Activated naive CD4-positive, alpha-beta T cell treated with anti-CD3 and anti-CD28 coated beads, Interleukin-2, amount 50 U/mL, for 24 hours (primary cell): Measurements from ENCODE around the gene CHPT1.

ENCODE experiments used
- H3K27ac Mint-ChIP-seq: one replicate; pipeline ENCODE4 v1.8.0; 2021; ENCODE audit warnings: mild to moderate bottlenecking, mixed read lengths
- H3K27me3 Mint-ChIP-seq: one replicate; pipeline ENCODE4 v1.8.0; 2021; ENCODE audit warnings: mixed read lengths
- H3K36me3 Mint-ChIP-seq: one replicate; pipeline ENCODE4 v1.8.0; 2021; ENCODE audit warnings: mixed read lengths
- H3K4me1 Mint-ChIP-seq: one replicate; pipeline ENCODE4 v1.8.0; 2021; ENCODE audit warnings: mixed read lengths
- H3K4me3 Mint-ChIP-seq: one replicate; pipeline ENCODE4 v1.8.0; 2021; ENCODE audit warnings: mild to moderate bottlenecking, mixed read lengths
- H3K9me3 Mint-ChIP-seq: one replicate; pipeline ENCODE4 v1.8.0; 2021; ENCODE audit warnings: mixed read lengths

The CHPT1 gene

DNA sequence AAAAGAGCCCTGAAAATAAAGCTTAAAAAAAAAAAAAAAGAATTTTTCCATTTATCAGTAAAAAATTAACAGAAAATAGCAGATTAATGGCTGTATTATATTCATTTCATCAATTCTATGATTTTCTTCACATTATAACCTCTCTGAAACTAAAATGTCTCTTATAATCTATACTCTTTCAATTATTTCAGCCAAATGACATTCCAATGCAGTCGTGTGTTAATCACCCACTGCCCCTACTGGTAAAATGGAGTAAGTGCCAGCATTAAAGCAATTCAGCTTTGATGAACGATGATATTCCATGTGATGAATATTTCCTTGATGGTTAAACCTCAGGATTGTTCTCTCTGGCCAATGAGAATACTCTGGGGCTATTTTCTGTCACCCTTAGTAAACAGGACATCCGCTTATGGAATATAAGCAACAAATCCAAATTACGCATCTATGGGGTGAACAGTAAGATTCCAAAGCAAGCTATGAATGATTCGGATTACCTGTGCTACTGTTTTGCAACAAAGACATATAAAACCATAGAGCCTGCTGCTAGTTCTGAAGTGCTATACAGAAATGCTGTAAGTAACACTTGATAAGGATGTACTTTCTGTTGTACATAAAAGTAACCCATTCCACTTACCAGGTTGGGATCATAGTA is 62.1 kb downstream of the CHPT1 start:
- Mint-ChIP-seq H3K4me1 (peaks cover 3% of the 10 kb centered on the region), H3K27ac (no peak overlapping the region), H3K9me3 (no peaks in the 10 kb centered on the region), H3K27me3 (no peaks in the 10 kb centered on the region), H3K4me3 (no peak overlapping the region), H3K36me3 (peaks cover 5% of the 10 kb centered on the region)

DNA sequence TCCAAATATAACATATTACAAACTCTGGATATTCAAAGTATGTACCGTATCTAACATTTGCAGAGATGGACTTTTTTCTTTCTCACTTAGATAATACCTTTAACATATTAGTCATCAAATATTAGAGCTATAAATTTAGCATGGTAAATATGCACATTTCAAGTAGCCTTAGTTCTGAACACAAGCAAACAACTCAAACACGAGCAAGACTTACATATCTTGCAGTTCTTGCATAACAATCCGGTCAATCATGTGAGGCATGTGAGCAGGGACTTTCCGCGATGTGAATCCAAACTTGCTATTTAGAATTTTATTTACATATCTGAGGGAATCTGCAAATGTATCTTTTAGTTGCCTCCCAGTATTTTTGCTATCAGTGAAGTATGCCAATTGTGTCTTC is 63.9 kb downstream of the CHPT1 start:
- Mint-ChIP-seq H3K9me3 (no peaks in the 10 kb centered on the region), H3K4me1 (peaks cover 3% of the 10 kb centered on the region), H3K27me3 (no peaks in the 10 kb centered on the region), H3K4me3 (no peak overlapping the region), H3K36me3 (peaks cover 3% of the 10 kb centered on the region), H3K27ac (no peak overlapping the region)

- no peaks in the 10 kb centered on the region for H3K27me3 Mint-ChIP-seq
- peaks cover 3% of the 10 kb centered on the region for H3K4me1 Mint-ChIP-seq
- no peaks in the 10 kb centered on the region for H3K9me3 Mint-ChIP-seq
- peaks cover 3% of the 10 kb centered on the region for H3K36me3 Mint-ChIP-seq
- H3K4me3 Mint-ChIP-seq: no peak overlapping the region
- H3K27ac Mint-ChIP-seq: no peak overlapping the region
Measured at GRCh38 chr12:101761781-101762180, 64.3 kb downstream of the CHPT1 start.

- Mint-ChIP-seq H3K4me3 (no peak overlapping the region), H3K36me3 (peaks cover 3% of the 10 kb centered on the region), H3K4me1 (peaks cover 3% of the 10 kb centered on the region), H3K27ac (no peak overlapping the region), H3K9me3 (no peaks in the 10 kb centered on the region), H3K27me3 (no peaks in the 10 kb centered on the region)
Measured at GRCh38 chr12:101763246-101763931, 65.9 kb downstream of the CHPT1 start.

DNA sequence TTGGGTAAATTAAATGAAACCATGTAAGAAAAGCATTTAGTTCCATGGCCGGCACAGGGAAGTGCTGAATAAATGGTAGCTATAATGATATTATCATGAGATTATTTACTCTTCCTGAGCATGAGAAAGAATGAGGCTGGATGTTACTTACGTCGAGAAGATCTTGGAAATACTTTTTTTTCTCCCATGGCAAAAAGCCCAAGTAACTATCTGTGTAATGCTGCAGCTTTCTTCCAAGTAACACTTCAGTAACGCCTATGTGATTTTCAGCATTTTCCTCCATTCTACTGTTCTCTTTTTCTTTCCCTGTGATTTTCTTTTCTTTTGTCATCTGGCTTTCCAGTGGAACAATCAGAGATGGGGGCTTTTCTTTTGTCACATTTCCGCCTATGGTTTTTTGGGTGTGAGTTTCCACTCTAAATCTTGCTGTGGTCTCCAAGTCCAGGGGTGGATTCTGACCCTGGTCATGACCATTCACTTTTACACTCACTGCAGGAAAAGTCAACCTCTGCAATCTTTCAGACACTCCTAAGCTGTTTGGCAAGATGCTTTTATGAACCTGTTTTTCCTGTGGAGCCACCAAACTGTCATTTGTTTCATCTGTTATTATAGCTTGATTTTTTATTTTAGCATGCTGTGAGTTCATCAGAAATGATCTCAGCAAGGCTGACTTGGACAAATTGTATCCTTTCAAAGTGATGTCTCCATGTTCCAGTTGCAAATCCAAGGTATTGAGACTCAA is 66.8 kb downstream of the CHPT1 start:
- peaks cover 3% of the 10 kb centered on the region for H3K4me1 Mint-ChIP-seq

DNA sequence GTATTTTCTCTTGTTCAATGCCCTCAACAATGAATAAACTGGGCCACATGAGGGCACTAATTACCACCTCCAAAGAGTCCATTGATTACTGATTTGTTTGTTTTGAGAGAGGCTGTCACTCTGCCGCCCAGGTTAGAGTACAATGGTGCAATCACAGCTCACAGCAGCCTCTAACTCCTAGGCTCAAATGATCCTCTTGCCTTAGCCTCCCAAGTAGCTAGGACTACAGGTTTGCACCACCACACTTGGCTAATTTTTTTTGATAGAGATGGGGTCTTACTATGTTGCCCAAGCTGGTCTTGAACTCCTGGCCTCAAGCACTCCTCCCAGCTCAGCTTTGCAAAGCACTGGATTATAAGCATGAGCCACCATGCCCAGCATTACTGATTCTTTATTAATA is 70.1 kb downstream of the CHPT1 start:
- Mint-ChIP-seq H3K27me3 (no peaks in the 10 kb centered on the region), H3K4me1 (peaks cover 3% of the 10 kb centered on the region), H3K36me3 (peaks cover 4% of the 10 kb centered on the region), H3K4me3 (no peak overlapping the region), H3K27ac (no peak overlapping the region), H3K9me3 (no peaks in the 10 kb centered on the region)

More for the DNA sequence above, 66.8 kb downstream of the CHPT1 start:
- H3K27ac Mint-ChIP-seq: no peak overlapping the region
- H3K9me3 Mint-ChIP-seq: no peaks in the 10 kb centered on the region
- H3K4me3 Mint-ChIP-seq: no peak overlapping the region
- H3K36me3 Mint-ChIP-seq: peaks cover 3% of the 10 kb centered on the region
- H3K27me3 Mint-ChIP-seq: no peaks in the 10 kb centered on the region

DNA sequence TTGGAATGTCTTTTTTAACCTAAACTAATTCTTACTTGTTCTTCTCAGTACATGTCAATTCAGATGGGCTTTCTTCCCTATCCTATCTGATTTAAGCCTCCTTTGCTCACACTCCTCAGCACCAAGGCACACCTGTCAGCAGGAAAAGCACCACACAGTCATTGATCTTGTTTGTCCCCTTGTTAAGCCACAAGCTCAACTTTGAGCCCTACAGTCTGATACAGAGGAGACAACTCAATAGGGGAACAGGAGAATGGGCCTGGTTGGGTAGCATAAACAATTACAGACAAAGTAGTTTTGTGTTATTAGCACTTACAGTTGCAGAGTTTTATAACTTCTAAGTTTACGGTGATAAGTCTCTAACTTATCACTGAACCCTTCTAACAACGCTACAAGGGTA is 71.3 kb downstream of the CHPT1 start:
- Mint-ChIP-seq H3K4me3 (no peak overlapping the region), H3K27me3 (no peaks in the 10 kb centered on the region), H3K27ac (no peak overlapping the region), H3K9me3 (no peaks in the 10 kb centered on the region), H3K4me1 (peaks cover 7% of the 10 kb centered on the region), H3K36me3 (peaks cover 6% of the 10 kb centered on the region)

DNA sequence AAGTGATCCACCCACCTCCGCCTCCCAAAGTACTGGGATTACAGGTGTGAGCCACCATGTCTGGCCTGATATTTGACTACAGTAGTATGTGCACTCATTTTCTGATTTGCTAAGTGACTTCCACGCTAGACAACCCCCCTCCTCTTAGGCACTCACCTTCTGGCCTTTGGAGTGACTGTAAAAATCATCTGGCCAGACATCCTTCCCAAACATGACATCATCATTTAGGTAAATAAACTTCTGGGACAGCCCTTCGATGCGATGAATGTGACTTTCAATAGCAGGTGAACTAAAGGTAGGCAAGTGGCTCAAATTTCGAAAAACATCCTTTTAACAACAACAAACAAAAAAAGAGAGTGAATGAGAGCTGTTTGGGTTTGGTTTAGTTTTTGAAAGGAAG is 72.4 kb downstream of the CHPT1 start:
- Mint-ChIP-seq H3K27ac (no peak overlapping the region), H3K36me3 (peaks cover 6% of the 10 kb centered on the region), H3K9me3 (no peaks in the 10 kb centered on the region), H3K27me3 (no peaks in the 10 kb centered on the region), H3K4me1 (peaks cover 7% of the 10 kb centered on the region), H3K4me3 (no peak overlapping the region)

DNA sequence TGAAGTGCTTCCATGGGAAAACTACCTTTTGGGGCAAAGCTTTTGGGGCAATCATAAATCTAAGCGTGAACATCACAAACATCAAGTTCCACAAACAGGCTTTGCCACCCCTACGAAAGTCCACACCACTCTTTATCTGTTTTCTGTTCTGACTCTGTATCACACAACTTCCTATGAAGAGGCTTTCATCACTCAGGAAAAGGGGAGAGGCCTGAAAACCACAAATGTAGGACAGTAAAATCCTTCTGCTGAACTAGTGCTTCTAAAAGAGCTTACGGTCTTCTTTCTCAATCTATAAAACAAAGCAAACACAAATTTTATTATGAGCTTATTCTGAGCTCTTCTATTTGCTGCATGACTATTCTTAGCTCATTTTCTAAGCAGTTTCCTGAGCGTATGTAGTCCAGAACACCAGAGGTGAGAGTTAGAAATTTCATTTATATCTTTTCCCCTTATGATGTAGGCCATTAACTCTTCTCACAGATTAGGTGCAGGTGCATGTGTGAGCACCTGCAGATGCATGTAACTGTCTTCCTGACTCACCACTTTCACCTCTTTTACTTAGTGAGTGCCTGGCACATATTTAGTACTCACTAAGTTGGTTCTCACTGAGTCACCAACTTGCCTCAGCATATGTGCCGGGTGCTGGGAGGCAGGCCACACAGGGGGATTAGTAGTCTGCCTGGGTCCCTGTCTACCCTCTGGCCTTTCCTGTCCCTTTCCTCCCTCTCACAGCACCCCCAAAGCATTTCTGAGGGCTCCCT is 74.8 kb downstream of the CHPT1 start:
- no peaks in the 10 kb centered on the region for H3K27me3 Mint-ChIP-seq
- peak overlapping the region; percentile 8 for H3K27ac Mint-ChIP-seq
- peaks cover 7% of the 10 kb centered on the region for H3K4me1 Mint-ChIP-seq
- H3K36me3 Mint-ChIP-seq: peaks cover 6% of the 10 kb centered on the region
- H3K4me3 Mint-ChIP-seq: no peak overlapping the region
- no peaks in the 10 kb centered on the region for H3K9me3 Mint-ChIP-seq

- Mint-ChIP-seq H3K27ac (peak overlapping the region; percentile 56), H3K27me3 (no peaks in the 10 kb centered on the region), H3K4me1 (peaks cover 7% of the 10 kb centered on the region), H3K4me3 (no peak overlapping the region), H3K36me3 (peaks cover 6% of the 10 kb centered on the region), H3K9me3 (no peaks in the 10 kb centered on the region)
Measured at GRCh38 chr12:101773650-101774162, 76.3 kb downstream of the CHPT1 start.

- no peaks in the 10 kb centered on the region for H3K27me3 Mint-ChIP-seq
- H3K4me3 Mint-ChIP-seq: no peak overlapping the region
- peak overlapping the region; percentile 53 for H3K27ac Mint-ChIP-seq
- H3K9me3 Mint-ChIP-seq: no peaks in the 10 kb centered on the region
- peaks cover 7% of the 10 kb centered on the region for H3K4me1 Mint-ChIP-seq
- H3K36me3 Mint-ChIP-seq: peaks cover 3% of the 10 kb centered on the region
Measured at GRCh38 chr12:101775816-101776215, 78.4 kb downstream of the CHPT1 start.

- Mint-ChIP-seq H3K36me3 (peaks cover 3% of the 10 kb centered on the region), H3K27me3 (no peaks in the 10 kb centered on the region), H3K4me1 (peaks cover 7% of the 10 kb centered on the region), H3K9me3 (no peaks in the 10 kb centered on the region), H3K4me3 (no peak overlapping the region), H3K27ac (peak overlapping the region; percentile 71)
Measured at GRCh38 chr12:101777485-101777884, 80.0 kb downstream of the CHPT1 start.

DNA sequence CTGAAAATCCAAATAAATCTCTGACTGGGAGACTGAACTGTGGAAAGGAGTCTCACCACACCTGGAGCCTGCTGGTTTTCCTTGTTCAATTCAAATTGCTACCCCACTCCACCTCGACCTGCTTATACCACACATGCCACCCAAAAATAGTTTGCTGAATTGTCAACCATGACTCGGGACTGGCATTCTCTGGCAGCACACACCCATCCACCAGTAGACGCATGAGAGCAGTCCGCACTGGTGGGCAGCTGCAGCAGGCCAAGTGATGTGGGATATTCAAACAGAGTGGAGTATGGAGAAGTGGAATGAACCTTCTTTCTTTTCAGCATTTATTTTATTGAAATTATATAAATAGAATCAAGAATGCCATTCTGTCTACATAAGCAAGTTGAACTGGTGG is 80.5 kb downstream of the CHPT1 start:
- H3K9me3 Mint-ChIP-seq: no peaks in the 10 kb centered on the region
- no peak overlapping the region for H3K27ac Mint-ChIP-seq
- no peak overlapping the region for H3K4me3 Mint-ChIP-seq
- no peaks in the 10 kb centered on the region for H3K27me3 Mint-ChIP-seq
- H3K4me1 Mint-ChIP-seq: peaks cover 7% of the 10 kb centered on the region
- H3K36me3 Mint-ChIP-seq: peaks cover 3% of the 10 kb centered on the region
